GM18498 (cell line): ENCODE measurements around the gene GEMIN4.
"Not testable (repeated sequence)": the region's sequence is repeated elsewhere in the genome, so short reads cannot be mapped to it uniquely, and the experiment has no call there.

Source experiments
- ATAC-seq: cut with Tn5 transposase; IDR thresholded peaks from one replicate; pipeline ENCODE4 v1.9.1; 2021; ENCODE audit warnings: mild to moderate bottlenecking, moderate library complexity; ENCODE audit not compliant: unreplicated experiment

GEMIN4 gene

GRCh38 chr17:704111-704864, 47.8 kb downstream of the GEMIN4 start:
- ATAC-seq: no peak

- no peak for ATAC-seq
Measured at GRCh38 chr17:703081-703875, 48.8 kb downstream of the GEMIN4 start.

GRCh38 chr17:700504-701094, 51.5 kb downstream of the GEMIN4 start:
- no peak for ATAC-seq

GRCh38 chr17:699345-699744, 52.7 kb downstream of the GEMIN4 start:
- no peak for ATAC-seq

GRCh38 chr17:698096-698495, 54.0 kb downstream of the GEMIN4 start:
- not testable (repeated sequence) for ATAC-seq

GRCh38 chr17:697682-698081, 54.4 kb downstream of the GEMIN4 start:
- ATAC-seq: no peak

GRCh38 chr17:696369-696768, 55.7 kb downstream of the GEMIN4 start:
- no peak for ATAC-seq
